Suprapubic skin (tissue), 4 donors: Measurements from ENCODE around the gene PDE9A. TPM values are rescaled to one million over a fixed set of nuclear protein-coding genes. Genes with fewer than 3 reads are reported as not detected.

Experiments used
- DNase-seq, 2 donors: peaks; one replicate each; pipeline ENCODE4 v3.0.0-alpha.2; 2019; ENCODE audit warnings: low spot score in 2 of 2
- H3K27ac ChIP-seq: fragments of 200-600 bp; sonication (generic); one replicate; pipeline ENCODE4 v1.5.1; 2019
- H3K27me3 ChIP-seq: fragments of 200-600 bp; sonication (generic); one replicate; pipeline ENCODE4 v1.5.1; 2019
- H3K36me3 ChIP-seq: fragments of 200-600 bp; sonication (generic); one replicate; pipeline ENCODE4 v1.5.1; 2019
- H3K4me1 ChIP-seq: fragments of 200-600 bp; sonication (generic); one replicate; pipeline ENCODE4 v1.5.1; 2019
- H3K4me3 ChIP-seq: fragments of 200-600 bp; sonication (generic); one replicate; pipeline ENCODE4 v1.5.1; 2019; ENCODE audit warnings: mild to moderate bottlenecking
- H3K9me3 ChIP-seq: fragments of 200-600 bp; sonication (generic); one replicate; pipeline ENCODE4 v1.5.1; 2019
- EP300 ChIP-seq: sonication (generic); formaldehyde crosslinking; IDR thresholded peaks from one replicate; pipeline ENCODE4 v1.6.1; 2017; ENCODE audit warnings: antibody characterized with exemption
- POLR2A ChIP-seq, 2 donors: fragments of 450-650 bp; IDR thresholded peaks; one replicate each; pipeline ENCODE4 v1.6.1; 2017; ENCODE audit warnings: antibody characterized with exemption in 2 of 2, mild to moderate bottlenecking in 2 of 2, moderate library complexity in 2 of 2
- POLR2AphosphoS5 ChIP-seq, 3 donors: sonication (generic); formaldehyde crosslinking; IDR thresholded peaks; one replicate each; pipeline ENCODE4 v1.6.1; 2017; ENCODE audit warnings: antibody characterized with exemption in 3 of 3
- WGBS: methylation state at CpG from one replicate; pipeline ENCODE4 v1.1.5; 2018; 5-methylcytosine and 5-hydroxymethylcytosine counted together
- total RNA-seq, 4 donors: library from RNA; depleted of rRNA; stranded (reverse); fragments of >200 nt; gene quantifications; one replicate each; pipeline ENCODE4 v1.1.0, GENCODE V29; 2016
- TF ChIP-seq, protein P1 (sequence below), 2 donors: fragments of 200-600 bp in 1 of 2; fragments of 450-650 bp in 1 of 2; sonication (generic) in 1 of 2; IDR thresholded peaks; one replicate each; pipeline ENCODE4 v1.5.1; 2016 to 2019; ENCODE audit warnings: antibody characterized with exemption in 2 of 2, mild to moderate bottlenecking in 1 of 2, moderate library complexity in 1 of 2

The PDE9A gene
- total RNA-seq, 4 donors from 2014 or later = 4.5 to 12.0 (median 7.1) TPM

DNA sequence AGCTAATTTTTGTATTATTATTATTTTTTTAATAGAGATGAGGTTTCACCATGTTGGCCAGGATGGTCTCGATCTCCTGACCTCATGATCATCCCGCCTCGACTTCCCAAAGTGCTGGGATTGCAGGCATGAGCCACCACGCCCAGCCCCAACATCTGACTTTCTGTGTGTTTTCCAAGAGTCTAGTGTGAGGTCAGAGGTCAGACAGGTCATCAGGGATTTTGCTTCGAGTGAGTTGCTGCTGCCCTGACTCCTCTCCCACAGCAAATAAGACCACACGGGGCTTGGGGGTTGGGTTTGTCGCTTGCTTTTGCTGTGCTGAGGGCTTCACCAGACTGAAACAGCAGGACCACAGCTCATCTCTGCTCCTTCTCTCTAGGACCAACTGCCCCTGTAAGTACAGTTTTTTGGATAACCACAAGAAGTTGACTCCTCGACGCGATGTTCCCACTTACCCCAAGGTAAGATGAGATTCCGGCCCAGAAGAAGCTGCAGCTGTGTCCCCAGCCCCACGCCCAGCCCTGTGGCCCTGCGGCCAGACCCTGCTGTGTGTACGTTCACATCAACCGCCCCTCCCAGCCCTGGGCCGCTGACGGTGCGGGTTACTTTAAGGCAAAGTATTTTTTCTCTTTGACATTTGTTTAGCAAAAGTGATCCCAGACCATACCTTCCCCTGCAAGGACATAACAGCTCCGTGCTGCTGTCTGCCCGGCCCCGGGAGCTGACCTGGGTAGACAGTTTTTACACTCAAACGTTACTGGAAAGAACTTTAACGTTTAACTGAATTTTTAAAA is 97.5 kb downstream of the PDE9A start:
- Histone ChIP-seq H3K4me1 (peaks cover under 1% of the 10 kb centered on the region), H3K9me3 (no peaks in the 10 kb centered on the region), H3K4me3 (no peak overlapping the region), H3K27ac (no peak overlapping the region), H3K27me3 (no peaks in the 10 kb centered on the region), H3K36me3 (no peaks in the 10 kb centered on the region)
- no peak for TF ChIP-seq POLR2AphosphoS5 (IDR thresholded peaks at IDR 0.05)
- TF ChIP-seq, protein P1, sequence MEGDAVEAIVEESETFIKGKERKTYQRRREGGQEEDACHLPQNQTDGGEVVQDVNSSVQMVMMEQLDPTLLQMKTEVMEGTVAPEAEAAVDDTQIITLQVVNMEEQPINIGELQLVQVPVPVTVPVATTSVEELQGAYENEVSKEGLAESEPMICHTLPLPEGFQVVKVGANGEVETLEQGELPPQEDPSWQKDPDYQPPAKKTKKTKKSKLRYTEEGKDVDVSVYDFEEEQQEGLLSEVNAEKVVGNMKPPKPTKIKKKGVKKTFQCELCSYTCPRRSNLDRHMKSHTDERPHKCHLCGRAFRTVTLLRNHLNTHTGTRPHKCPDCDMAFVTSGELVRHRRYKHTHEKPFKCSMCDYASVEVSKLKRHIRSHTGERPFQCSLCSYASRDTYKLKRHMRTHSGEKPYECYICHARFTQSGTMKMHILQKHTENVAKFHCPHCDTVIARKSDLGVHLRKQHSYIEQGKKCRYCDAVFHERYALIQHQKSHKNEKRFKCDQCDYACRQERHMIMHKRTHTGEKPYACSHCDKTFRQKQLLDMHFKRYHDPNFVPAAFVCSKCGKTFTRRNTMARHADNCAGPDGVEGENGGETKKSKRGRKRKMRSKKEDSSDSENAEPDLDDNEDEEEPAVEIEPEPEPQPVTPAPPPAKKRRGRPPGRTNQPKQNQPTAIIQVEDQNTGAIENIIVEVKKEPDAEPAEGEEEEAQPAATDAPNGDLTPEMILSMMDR (IDR thresholded peaks at IDR 0.05) = no peak
- TF ChIP-seq EP300 = no peak
- no peak for TF ChIP-seq POLR2A (IDR thresholded peaks at IDR 0.05)
- WGBS = 88% methylated on average over 22 of the region's 23 CpGs
- DNase-seq = no peak

DNA sequence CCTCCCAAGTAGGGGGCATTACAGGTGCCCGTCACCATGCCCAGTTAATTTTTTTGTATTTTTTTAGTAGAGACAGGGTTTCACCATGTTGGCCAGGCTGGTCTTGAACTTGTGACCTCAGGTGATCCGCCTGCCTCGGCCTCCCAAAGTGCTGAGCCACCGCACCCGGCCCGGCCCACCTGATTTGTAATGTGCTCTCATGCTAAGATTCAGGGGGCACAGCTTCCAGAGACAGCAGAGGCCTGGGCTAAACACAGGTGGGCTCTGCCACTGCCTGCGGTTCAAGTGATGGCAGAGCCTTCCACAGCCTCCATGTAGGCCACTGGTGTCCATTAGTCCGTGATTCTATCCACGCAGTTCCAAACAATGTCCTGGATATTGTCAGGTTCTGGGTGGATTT is 98.4 kb downstream of the PDE9A start:
- Histone ChIP-seq H3K36me3 (no peaks in the 10 kb centered on the region), H3K27me3 (no peaks in the 10 kb centered on the region), H3K27ac (no peak overlapping the region), H3K4me3 (no peak overlapping the region), H3K4me1 (no peaks in the 10 kb centered on the region), H3K9me3 (no peaks in the 10 kb centered on the region)
- no peak for DNase-seq
- TF ChIP-seq POLR2A (IDR thresholded peaks at IDR 0.05) (no peak), EP300 (no peak), POLR2AphosphoS5 (IDR thresholded peaks at IDR 0.05) (no peak)
- TF ChIP-seq, protein P1 (IDR thresholded peaks at IDR 0.05) = no peak
- WGBS = 90% methylated on average over 9 of the region's 9 CpGs

DNA sequence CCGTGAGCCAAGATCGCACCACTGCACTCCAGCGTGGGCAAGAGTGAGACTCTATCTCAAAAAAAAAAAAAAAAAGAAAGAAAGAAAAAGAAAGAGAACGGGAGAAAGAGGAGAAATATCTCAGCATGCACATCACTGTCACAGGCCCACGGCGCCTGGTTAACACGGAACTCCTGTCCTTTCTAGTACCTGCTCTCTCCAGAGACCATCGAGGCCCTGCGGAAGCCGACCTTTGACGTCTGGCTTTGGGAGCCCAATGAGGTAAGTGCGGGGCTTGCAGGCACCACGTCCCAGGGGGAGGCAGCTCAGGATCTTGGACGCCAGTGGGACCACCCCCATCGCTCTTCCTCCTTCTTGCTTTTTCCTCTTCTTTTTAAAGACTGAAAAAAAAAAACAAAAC is 100.4 kb downstream of the PDE9A start:
- no peak for TF ChIP-seq POLR2AphosphoS5 (IDR thresholded peaks at IDR 0.05)
- no peak for TF ChIP-seq EP300
- no peak for TF ChIP-seq POLR2A (IDR thresholded peaks at IDR 0.05)
- TF ChIP-seq, protein P1 (IDR thresholded peaks at IDR 0.05) = no peak
- Histone ChIP-seq H3K9me3 (no peaks in the 10 kb centered on the region), H3K36me3 (no peaks in the 10 kb centered on the region), H3K27ac (no peak overlapping the region), H3K4me3 (no peak overlapping the region), H3K4me1 (no peaks in the 10 kb centered on the region), H3K27me3 (no peaks in the 10 kb centered on the region)
- DNase-seq = no peak
- 91% methylated on average over 15 of the region's 15 CpGs for WGBS

DNA sequence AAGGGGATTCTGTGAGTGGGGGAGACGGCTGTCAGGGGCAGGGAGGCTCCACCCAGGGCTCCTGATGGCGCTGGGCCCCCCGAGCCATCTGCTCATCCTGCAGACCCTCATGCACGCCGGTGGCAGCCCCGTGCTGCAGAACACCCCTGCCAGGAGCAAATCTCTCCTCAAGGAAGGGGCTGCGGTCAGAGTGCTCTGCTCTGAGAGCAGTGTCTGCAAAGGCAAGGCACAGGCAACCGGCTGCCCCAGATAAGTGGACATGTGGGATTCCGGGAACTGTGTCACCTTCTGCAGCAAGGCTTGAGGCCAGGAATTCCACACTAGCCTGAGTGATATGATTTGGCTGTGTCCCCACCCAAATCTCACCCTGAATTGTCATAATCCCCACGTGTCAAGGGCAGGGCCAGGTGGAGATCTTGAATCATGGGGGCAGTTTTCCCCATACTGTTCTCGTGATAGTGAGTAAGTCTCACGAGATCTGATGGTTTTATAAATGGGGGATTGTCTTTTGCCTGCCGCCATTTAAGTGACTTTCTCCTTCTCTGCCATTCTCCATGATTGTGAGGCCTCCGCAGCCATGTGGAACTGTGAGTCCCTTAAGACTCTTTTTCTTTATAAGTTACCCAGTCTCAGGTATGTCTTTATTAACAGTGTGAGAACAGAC is 101.0 kb downstream of the PDE9A start:
- Histone ChIP-seq H3K4me3 (no peak overlapping the region), H3K27ac (no peak overlapping the region), H3K9me3 (no peaks in the 10 kb centered on the region), H3K4me1 (no peaks in the 10 kb centered on the region), H3K36me3 (no peaks in the 10 kb centered on the region), H3K27me3 (no peaks in the 10 kb centered on the region)
- DNase-seq = no peak
- 67% methylated on average over 14 of the region's 14 CpGs for WGBS
- TF ChIP-seq POLR2AphosphoS5 (IDR thresholded peaks at IDR 0.05) (no peak), EP300 (no peak), POLR2A (IDR thresholded peaks at IDR 0.05) (no peak)
- TF ChIP-seq, protein P1 (IDR thresholded peaks at IDR 0.05) = no peak

DNA sequence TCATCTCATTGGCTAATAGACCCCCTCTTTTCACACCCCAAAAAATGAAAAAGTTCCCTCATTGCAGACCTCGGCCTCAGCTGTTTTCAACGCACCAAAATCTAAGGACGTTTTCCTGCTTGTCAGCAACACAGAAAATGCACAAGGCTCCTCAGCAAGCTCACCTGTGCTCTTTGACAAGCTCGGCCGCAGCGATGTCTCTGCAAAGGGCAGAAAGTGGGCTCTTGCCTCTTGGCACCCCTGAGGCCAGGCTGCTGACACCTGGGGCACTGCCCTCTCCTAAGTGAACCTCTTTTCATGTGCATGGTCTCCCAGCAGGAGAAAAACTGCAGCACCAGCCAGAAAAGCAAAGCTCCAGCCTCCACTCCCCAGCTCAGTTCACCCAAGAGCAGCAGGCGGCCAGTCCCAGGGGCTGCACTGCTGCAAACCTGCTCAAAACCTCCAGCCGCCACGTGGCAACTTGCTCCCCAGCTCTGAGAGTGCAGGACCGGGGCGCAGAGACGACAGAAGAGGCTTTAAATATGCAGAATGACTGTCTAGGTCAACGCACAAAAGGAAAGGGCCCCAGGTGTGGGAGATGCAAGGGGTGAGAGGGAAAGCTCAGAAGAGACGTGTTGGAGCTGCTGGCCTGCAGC is 101.7 kb downstream of the PDE9A start:
- Histone ChIP-seq H3K36me3 (no peaks in the 10 kb centered on the region), H3K27ac (no peak overlapping the region), H3K27me3 (no peaks in the 10 kb centered on the region), H3K9me3 (no peaks in the 10 kb centered on the region), H3K4me1 (no peaks in the 10 kb centered on the region), H3K4me3 (no peak overlapping the region)
- WGBS = 92% methylated on average over 12 of the region's 14 CpGs
- no peak for DNase-seq
- TF ChIP-seq, protein P1 (IDR thresholded peaks at IDR 0.05) = no peak
- no peak for TF ChIP-seq POLR2AphosphoS5 (IDR thresholded peaks at IDR 0.05)
- TF ChIP-seq EP300 = no peak
- no peak for TF ChIP-seq POLR2A (IDR thresholded peaks at IDR 0.05)
